ENCODE data around the gene ZDHHC19. TPM values are rescaled to one million over a fixed set of nuclear protein-coding genes. Genes with fewer than 3 reads are reported as not detected.
"Not testable (repeated sequence)": the region's sequence is repeated elsewhere in the genome, so short reads cannot be mapped to it uniquely, and the experiment has no call there.

The ZDHHC19 gene
- polyA plus RNA-seq, 6 donors from 2014 or later = 4.7 to 39.3 (median 13.1) TPM

- peaks cover 45 to 61% (median 51%) of the 10 kb centered on the region in 3 donors for H3K4me1 Mint-ChIP-seq
- DNase-seq (peak; percentile 27), ATAC-seq (ENCODE audit: low read depth in 2 of 2) (peak; percentile 11 to 32)
- H3K27me3 Mint-ChIP-seq = no peaks in the 10 kb centered on the region
- peak overlapping the region; percentile 82 to 94 (median 86) for H3K4me3 Mint-ChIP-seq
- H3K27ac Mint-ChIP-seq = peak overlapping the region in 4 of 6 donors; percentile 51 to 93 (median 68)
- no peaks in the 10 kb centered on the region for H3K9me3 Mint-ChIP-seq
- no peaks in the 10 kb centered on the region for H3K36me3 Mint-ChIP-seq
These were observed 3.9 kb downstream of the ZDHHC19 start for GRCh38 chr3:196207159-196207832.

GRCh38 chr3:196205442-196206205 lies 5.6 kb downstream of the ZDHHC19 start:
- Mint-ChIP-seq H3K4me3 (peak overlapping the region in 6 of 8 donors; percentile 3 to 78 (median 44)), H3K27ac (peak overlapping the region in 4 of 6 donors; percentile 20 to 35 (median 23)), H3K4me1 (peaks cover 45 to 66% (median 55%) of the 10 kb centered on the region in 3 donors)
- not testable (repeated sequence) for DNase-seq; H3K9me3 Mint-ChIP-seq; ATAC-seq (ENCODE audit: low read depth in 2 of 2); H3K36me3 Mint-ChIP-seq; H3K27me3 Mint-ChIP-seq

- DNase-seq (peak; percentile 56), ATAC-seq (ENCODE audit: low read depth in 2 of 2) (peak; percentile 61)
- Mint-ChIP-seq H3K9me3 (no peaks in the 10 kb centered on the region), H3K4me1 (peaks cover 45 to 62% (median 55%) of the 10 kb centered on the region in 3 donors), H3K4me3 (peak overlapping the region; percentile 41 to 89 (median 80)), H3K27me3 (no peaks in the 10 kb centered on the region), H3K36me3 (no peaks in the 10 kb centered on the region), H3K27ac (peak overlapping the region; percentile 74 to 98 (median 92))
These were observed 7.4 kb downstream of the ZDHHC19 start for GRCh38 chr3:196203846-196204245.

GRCh38 chr3:196202516-196202970 lies 8.7 kb downstream of the ZDHHC19 start:
- H3K4me3 Mint-ChIP-seq = peak overlapping the region; percentile 74 to 91 (median 83)
- DNase-seq = no peak

GRCh38 chr3:196198771-196199753 lies 12.1 kb downstream of the ZDHHC19 start:
- ATAC-seq (ENCODE audit: low read depth in 2 of 2) (no peak), DNase-seq (no peak)
- no peak overlapping the region for H3K27ac Mint-ChIP-seq
- no peaks in the 10 kb centered on the region for H3K36me3 Mint-ChIP-seq
- H3K4me3 Mint-ChIP-seq = no peak overlapping the region
- no peaks in the 10 kb centered on the region for H3K9me3 Mint-ChIP-seq
- H3K27me3 Mint-ChIP-seq = no peaks in the 10 kb centered on the region
- peaks cover 18 to 37% (median 21%) of the 10 kb centered on the region in 3 donors for H3K4me1 Mint-ChIP-seq

More at GRCh38 chr3:196202516-196202970, 8.7 kb downstream of the ZDHHC19 start:
- no peaks in the 10 kb centered on the region for H3K36me3 Mint-ChIP-seq
- H3K9me3 Mint-ChIP-seq = no peaks in the 10 kb centered on the region
- peak overlapping the region in 5 of 6 donors; percentile 25 to 97 (median 88) for H3K27ac Mint-ChIP-seq
- peak; percentile 31 to 44 for ATAC-seq (ENCODE audit: low read depth in 2 of 2)
- no peaks in the 10 kb centered on the region for H3K27me3 Mint-ChIP-seq
- H3K4me1 Mint-ChIP-seq = peaks cover 35 to 51% (median 45%) of the 10 kb centered on the region in 3 donors

- H3K4me1 Mint-ChIP-seq = peaks cover 13 to 32% (median 16%) of the 10 kb centered on the region in 3 donors
- no peaks in the 10 kb centered on the region for H3K36me3 Mint-ChIP-seq
- no peak overlapping the region for H3K27ac Mint-ChIP-seq
- no peak for DNase-seq
- no peak for ATAC-seq (ENCODE audit: low read depth in 2 of 2)
- H3K9me3 Mint-ChIP-seq = no peaks in the 10 kb centered on the region
- H3K27me3 Mint-ChIP-seq = no peaks in the 10 kb centered on the region
- H3K4me3 Mint-ChIP-seq = no peak overlapping the region
These were observed 13.0 kb downstream of the ZDHHC19 start for GRCh38 chr3:196198081-196198675.

- Mint-ChIP-seq H3K36me3 (no peaks in the 10 kb centered on the region), H3K27ac (no peak overlapping the region), H3K4me3 (no peak overlapping the region), H3K27me3 (no peaks in the 10 kb centered on the region), H3K9me3 (no peaks in the 10 kb centered on the region), H3K4me1 (peaks cover 13 to 32% (median 16%) of the 10 kb centered on the region in 3 donors)
- DNase-seq (no peak), ATAC-seq (ENCODE audit: low read depth in 2 of 2) (no peak)
These were observed 13.7 kb downstream of the ZDHHC19 start for GRCh38 chr3:196197524-196197923.

- no peaks in the 10 kb centered on the region for H3K27me3 Mint-ChIP-seq
- H3K4me3 Mint-ChIP-seq = peak overlapping the region in 1 of 8 donors; percentile 20
- ATAC-seq (ENCODE audit: low read depth in 2 of 2) = no peak
- H3K4me1 Mint-ChIP-seq = peaks cover 18 to 42% (median 25%) of the 10 kb centered on the region in 3 donors
- no peaks in the 10 kb centered on the region for H3K36me3 Mint-ChIP-seq
- H3K27ac Mint-ChIP-seq = peak overlapping the region in 2 of 6 donors; percentile 30 to 58
- H3K9me3 Mint-ChIP-seq = no peaks in the 10 kb centered on the region
- DNase-seq = no peak
These were observed 15.4 kb downstream of the ZDHHC19 start for GRCh38 chr3:196195664-196196265.

- Mint-ChIP-seq H3K27me3 (no peaks in the 10 kb centered on the region), H3K36me3 (no peaks in the 10 kb centered on the region), H3K4me3 (no peak overlapping the region), H3K9me3 (no peaks in the 10 kb centered on the region), H3K27ac (peak overlapping the region in 3 of 6 donors; percentile 14 to 98 (median 33)), H3K4me1 (peaks cover 22 to 46% (median 29%) of the 10 kb centered on the region in 3 donors)
- DNase-seq = no peak
- no peak for ATAC-seq (ENCODE audit: low read depth in 2 of 2)
These were observed 16.7 kb downstream of the ZDHHC19 start for GRCh38 chr3:196194542-196194915.

GRCh38 chr3:196193736-196194541 lies 17.3 kb downstream of the ZDHHC19 start:
- no peak for DNase-seq
- H3K4me1 Mint-ChIP-seq = peaks cover 26 to 49% (median 29%) of the 10 kb centered on the region in 3 donors
- no peaks in the 10 kb centered on the region for H3K9me3 Mint-ChIP-seq
- peak overlapping the region in 1 of 8 donors; percentile 47 for H3K4me3 Mint-ChIP-seq
- peak overlapping the region; percentile 51 to 99 (median 96) for H3K27ac Mint-ChIP-seq
- H3K27me3 Mint-ChIP-seq = no peaks in the 10 kb centered on the region
- no peak for ATAC-seq (ENCODE audit: low read depth in 2 of 2)
- no peaks in the 10 kb centered on the region for H3K36me3 Mint-ChIP-seq

- peaks cover 26 to 51% (median 29%) of the 10 kb centered on the region in 3 donors for H3K4me1 Mint-ChIP-seq
These were observed 18.0 kb downstream of the ZDHHC19 start for GRCh38 chr3:196193133-196193735.

More at GRCh38 chr3:196193133-196193735, 18.0 kb downstream of the ZDHHC19 start:
- no peak for ATAC-seq (ENCODE audit: low read depth in 2 of 2)
- no peak for DNase-seq
- peak overlapping the region in 4 of 8 donors; percentile 47 to 85 (median 77) for H3K4me3 Mint-ChIP-seq
- H3K36me3 Mint-ChIP-seq = no peaks in the 10 kb centered on the region
- no peaks in the 10 kb centered on the region for H3K9me3 Mint-ChIP-seq
- H3K27me3 Mint-ChIP-seq = no peaks in the 10 kb centered on the region
- H3K27ac Mint-ChIP-seq = peak overlapping the region; percentile 92 to 99 (median 98)

Data from naive B cell (primary cell).